ENCODE data around the gene CCL26. TPM values are rescaled to one million over a fixed set of nuclear protein-coding genes. Genes with fewer than 3 reads are reported as not detected.

Gene CCL26
- 2.6 TPM for total RNA-seq

DNA sequence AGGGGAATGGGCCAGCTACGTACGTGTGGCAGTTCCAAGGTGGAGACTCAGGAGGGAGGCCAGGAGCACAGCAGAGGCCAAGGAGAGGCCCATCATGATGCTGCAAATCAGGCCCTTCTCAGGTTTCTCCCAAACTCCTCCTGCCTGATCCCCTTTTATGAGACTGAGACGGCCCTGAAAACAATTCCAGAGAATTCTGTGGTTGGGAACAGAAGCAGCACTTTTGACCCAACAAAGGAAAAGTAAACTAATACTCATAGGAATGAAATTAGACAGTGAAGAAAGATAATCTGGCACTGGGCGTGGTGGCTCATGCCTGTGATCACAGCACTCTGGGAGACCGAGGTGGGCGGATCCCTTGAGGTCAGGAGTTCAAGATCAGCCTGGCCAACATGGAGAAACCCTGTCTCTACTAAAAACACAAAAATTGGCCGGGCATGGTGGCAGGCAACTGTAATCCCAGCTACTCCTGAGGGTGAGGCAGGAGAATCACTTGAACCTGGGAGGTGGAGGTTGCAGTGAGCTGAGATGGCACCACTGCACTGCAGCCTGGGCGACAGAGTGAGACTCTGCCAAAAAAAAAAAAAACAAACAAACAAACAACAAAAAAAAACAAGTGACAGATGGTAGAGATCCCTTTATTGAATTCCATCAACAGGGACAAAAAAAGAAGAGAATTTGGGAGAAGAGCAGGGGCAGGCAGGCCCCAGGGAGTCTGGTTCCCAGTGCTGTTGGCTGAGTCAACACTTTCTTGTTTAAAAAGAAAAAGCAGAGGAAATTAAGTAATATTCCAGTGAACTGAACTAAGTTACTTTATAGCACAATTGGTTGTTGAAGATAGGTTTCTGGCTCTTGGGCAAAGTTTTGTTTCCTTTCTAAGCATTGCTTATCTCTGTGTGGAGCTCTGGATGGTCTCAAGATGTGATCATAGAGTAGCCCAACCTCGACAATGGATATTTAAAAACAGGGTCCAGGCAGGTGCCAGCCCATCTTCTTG lies at the start of gene CCL26:
Gene CCL26, minus strand, starts transcription at position 131 of the 997 bp plus-strand sequence. Its CDS starts 35 bp downstream, at position 96.

GRCh38 chr7:75813781-75814236 lies 41.8 kb upstream of the CCL26 start, which contains the start of gene CCL24:
Gene CCL24, minus strand, starts transcription at chr7:75813806. Its CDS starts 91 bp downstream, at chr7:75813715.

GRCh38 chr7:75738604-75738974 lies 33.4 kb downstream of the CCL26 start, which contains the start of gene HIP1:
Gene HIP1, minus strand, starts transcription at chr7:75738941. Its CDS starts 21 bp downstream, at chr7:75738920.

Other genes with a start within 250 kb of the CCL26 start
- 42.2 TPM for gene HIP1, start 33.3 kb downstream of the CCL26 start, total RNA-seq
- gene CCL24, start 41.6 kb upstream of the CCL26 start, total RNA-seq: not detected
- 38.6 TPM for gene RHBDD2, start 106.8 kb upstream of the CCL26 start, total RNA-seq
- gene POR, start 142.9 kb upstream of the CCL26 start, total RNA-seq: 55.1 TPM
- 28.3 TPM for gene TMEM120A, start 222.4 kb upstream of the CCL26 start, total RNA-seq